Natural killer cell (primary cell): Measurements from ENCODE around the gene VPS13A. TPM values are rescaled to one million over a fixed set of nuclear protein-coding genes. Genes with fewer than 3 reads are reported as not detected.

ENCODE experiments used
- ATAC-seq, 3 donors: fragments of 150-1000 bp in 2 of 3; fragments of 200-7000 bp in 1 of 3; cut with Tn5 transposase; 1 replicate in 1 of 3; 2 replicates in 2 of 3; pipeline ENCODE4 v1.10.0; 2021; ENCODE audit warnings: mild to moderate bottlenecking in 2 of 3, moderate library complexity in 2 of 3
- DNase-seq, 2 donors: peaks; one replicate each; pipeline versions ENCODE4 v3.0.0 to v3.0.0-alpha.2; 2013 to 2021; ENCODE audit warnings: mixed read lengths in 1 of 2
- H3K27ac ChIP-seq: one replicate; pipeline ENCODE4 v1.5.1; 2013; ENCODE audit warnings: mild to moderate bottlenecking, low read length
- H3K27me3 ChIP-seq: one replicate; pipeline ENCODE4 v1.6.1; 2013; ENCODE audit warnings: low read length; ENCODE audit not compliant: control insufficient read depth, insufficient read depth
- H3K36me3 ChIP-seq: one replicate; pipeline ENCODE4 v1.6.1; 2013; ENCODE audit warnings: low read length; ENCODE audit not compliant: control insufficient read depth, insufficient read depth
- H3K4me1 ChIP-seq: one replicate; pipeline ENCODE4 v1.6.1; 2013; ENCODE audit warnings: low read length; ENCODE audit not compliant: control insufficient read depth, insufficient read depth
- H3K4me3 ChIP-seq: one replicate; pipeline ENCODE4 v1.5.1; 2013; ENCODE audit warnings: low read length
- H3K9me3 ChIP-seq: one replicate; pipeline ENCODE4 v1.6.1; 2013; ENCODE audit warnings: low read length; ENCODE audit not compliant: control insufficient read depth, insufficient read depth
- H3K27ac Mint-ChIP-seq, 2 donors: one replicate each; pipeline ENCODE4 v1.8.0; 2022; ENCODE audit warnings: mild to moderate bottlenecking in 2 of 2, mixed read lengths in 2 of 2, moderate library complexity in 1 of 2
- H3K27me3 Mint-ChIP-seq, 2 donors: one replicate each; pipeline ENCODE4 v1.8.0; 2022; ENCODE audit warnings: low read depth in 2 of 2, mixed read lengths in 2 of 2
- H3K36me3 Mint-ChIP-seq: one replicate; pipeline ENCODE4 v1.8.0; 2022; ENCODE audit warnings: mixed read lengths
- H3K4me1 Mint-ChIP-seq, 2 donors: one replicate each; pipeline ENCODE4 v1.8.0; 2022; ENCODE audit warnings: mixed read lengths in 2 of 2
- H3K4me3 Mint-ChIP-seq: one replicate; pipeline ENCODE4 v1.8.0; 2022; ENCODE audit warnings: mild to moderate bottlenecking, moderate library complexity, mixed read lengths
- H3K9me3 Mint-ChIP-seq, 2 donors: one replicate each; pipeline ENCODE4 v1.8.0; 2022; ENCODE audit warnings: mixed read lengths in 2 of 2
- CTCF ChIP-seq: fragments of 200-600 bp; IDR thresholded peaks from one replicate; pipeline ENCODE4 v1.8.0; 2022; ENCODE audit warnings: antibody characterized with exemption
- whole genome bisulfite sequencing: methylation state at CpG from one replicate; pipeline ENCODE4 v1.1.7; 2013; ENCODE audit warnings: missing lambda C conversion rate; ENCODE audit not compliant: insufficient coverage; 5-methylcytosine and 5-hydroxymethylcytosine counted together
- intact Hi-C: fragments of 100-400 bp; cut with micrococcal nuclease; formaldehyde crosslinking; loops from one replicate; pipeline ENCODE4 v1.14.2; 2022
- total RNA-seq, 4 donors: library from RNA; stranded (reverse); fragments of 120-200 nt in 1 of 4; gene quantifications; one replicate each; pipeline versions ENCODE4 v1.2.3 to v1.2.4, GENCODE V29; 2013 to 2022

The VPS13A gene
- total RNA-seq, 3 donors from 2014 or later (not counting 1 experiment from before 2014, with no cell fraction given), result 54.7 to 74.2 (median 70.4) TPM

- no peak overlapping the region for H3K27ac ChIP-seq
- Mint-ChIP-seq H3K4me3 (no peak overlapping the region), H3K27me3 (no peaks in the 10 kb centered on the region), H3K27ac (no peak overlapping the region), H3K9me3 (peaks cover 8 to 11% of the 10 kb centered on the region in 2 donors), H3K36me3 (peaks cover 15% of the 10 kb centered on the region), H3K4me1 (no peaks in the 10 kb centered on the region)
- 95% methylated on average over 4 of the region's 7 CpGs for WGBS
- intact Hi-C loops, result no loop called here
- H3K27me3 ChIP-seq, result no peaks in the 10 kb centered on the region
- no peaks in the 10 kb centered on the region for H3K9me3 ChIP-seq
- TF ChIP-seq CTCF, result no peak
- H3K4me3 ChIP-seq, result no peak overlapping the region
- DNase-seq (no peak), ATAC-seq (no peak)
- H3K36me3 ChIP-seq, result peaks cover 14% of the 10 kb centered on the region
- no peaks in the 10 kb centered on the region for H3K4me1 ChIP-seq
Measured at GRCh38 chr9:77284616-77285015, 107.3 kb downstream of the VPS13A start.

GRCh38 chr9:77290373-77290772, 113.0 kb downstream of the VPS13A start:
- no peak overlapping the region for H3K4me3 Mint-ChIP-seq
- H3K27ac Mint-ChIP-seq, result no peak overlapping the region
- H3K4me1 Mint-ChIP-seq, result no peaks in the 10 kb centered on the region
- no peaks in the 10 kb centered on the region for H3K9me3 ChIP-seq
- H3K9me3 Mint-ChIP-seq, result peaks cover 8 to 11% of the 10 kb centered on the region in 2 donors
- H3K36me3 Mint-ChIP-seq, result peaks cover 15% of the 10 kb centered on the region
- H3K27me3 Mint-ChIP-seq, result no peaks in the 10 kb centered on the region
- H3K27ac ChIP-seq, result no peak overlapping the region
- no peak overlapping the region for H3K4me3 ChIP-seq
- ATAC-seq (no peak), DNase-seq (no peak)
- no peaks in the 10 kb centered on the region for H3K4me1 ChIP-seq
- intact Hi-C loops, result no loop called here
- no peaks in the 10 kb centered on the region for H3K27me3 ChIP-seq
- TF ChIP-seq CTCF, result no peak
- peaks cover 8% of the 10 kb centered on the region for H3K36me3 ChIP-seq

- H3K36me3 Mint-ChIP-seq, result peaks cover 15% of the 10 kb centered on the region
- intact Hi-C loops, result no loop called here
Measured at GRCh38 chr9:77291714-77292113, 114.4 kb downstream of the VPS13A start.

More at GRCh38 chr9:77291714-77292113, 114.4 kb downstream of the VPS13A start:
- 83% methylated on average over 1 of the region's 1 CpG for WGBS
- Mint-ChIP-seq H3K4me3 (no peak overlapping the region), H3K9me3 (peaks cover 8 to 11% of the 10 kb centered on the region in 2 donors), H3K27me3 (no peaks in the 10 kb centered on the region), H3K27ac (no peak overlapping the region), H3K4me1 (no peaks in the 10 kb centered on the region)
- no peaks in the 10 kb centered on the region for H3K4me1 ChIP-seq
- no peak for TF ChIP-seq CTCF
- H3K36me3 ChIP-seq, result peaks cover 6% of the 10 kb centered on the region
- DNase-seq (peak in 1 of 2 donors; percentile 4), ATAC-seq (no peak)
- H3K27me3 ChIP-seq, result no peaks in the 10 kb centered on the region
- no peaks in the 10 kb centered on the region for H3K9me3 ChIP-seq
- H3K27ac ChIP-seq, result no peak overlapping the region
- H3K4me3 ChIP-seq, result no peak overlapping the region
